Measurements from ENCODE around the gene ARAP3.

ARAP3 gene

GRCh38 chr5:141636413-141637122 is 45.5 kb downstream of the ARAP3 start, which contains the start of the genes HDAC3 and RELL2:
Gene HDAC3 (minus strand): TSS chr5:141636849. CDS start chr5:141636790, 59 bp downstream.
Gene RELL2 (plus strand): TSS chr5:141636997. CDS start chr5:141638226, 1,229 bp downstream.
- Mint-ChIP-seq H3K9me3 (no peaks in the 10 kb centered on the region), H3K4me3 (peak within 1 kb of the TSS; percentile 96), H3K4me1 (peaks cover 38% of the 10 kb centered on the region), H3K36me3 (ENCODE audit: low read depth) (peaks cover 24% of the 10 kb centered on the region), H3K27me3 (ENCODE audit: low read depth, poor library complexity) (peaks cover 19% of the 10 kb centered on the region), H3K27ac (no peak within 1 kb of the TSS)
- DNase-seq: peak; percentile 99
- TF ChIP-seq CTCF (IDR thresholded peaks at IDR 0.05): no peak

- TF ChIP-seq CTCF (IDR thresholded peaks at IDR 0.05): no peak
- no peak for DNase-seq
- Mint-ChIP-seq H3K36me3 (ENCODE audit: low read depth) (peaks cover 28% of the 10 kb centered on the region), H3K4me1 (peaks cover 34% of the 10 kb centered on the region), H3K27ac (no peak overlapping the region), H3K9me3 (no peaks in the 10 kb centered on the region), H3K27me3 (ENCODE audit: low read depth, poor library complexity) (peaks cover 19% of the 10 kb centered on the region), H3K4me3 (peak overlapping the region; percentile 96)
These were observed 46.0 kb downstream of the ARAP3 start for GRCh38 chr5:141636106-141636412.

GRCh38 chr5:141635646-141636045 is 46.4 kb downstream of the ARAP3 start:
- H3K36me3 Mint-ChIP-seq (ENCODE audit: low read depth): peaks cover 28% of the 10 kb centered on the region
- peaks cover 19% of the 10 kb centered on the region for H3K27me3 Mint-ChIP-seq (ENCODE audit: low read depth, poor library complexity)
- DNase-seq: no peak
- peaks cover 30% of the 10 kb centered on the region for H3K4me1 Mint-ChIP-seq
- no peak overlapping the region for H3K27ac Mint-ChIP-seq
- H3K4me3 Mint-ChIP-seq: peak overlapping the region; percentile 96
- H3K9me3 Mint-ChIP-seq: no peaks in the 10 kb centered on the region
- TF ChIP-seq CTCF (IDR thresholded peaks at IDR 0.05): no peak

- H3K9me3 Mint-ChIP-seq: no peaks in the 10 kb centered on the region
- peaks cover 19% of the 10 kb centered on the region for H3K27me3 Mint-ChIP-seq (ENCODE audit: low read depth, poor library complexity)
- H3K27ac Mint-ChIP-seq: no peak overlapping the region
- peaks cover 25% of the 10 kb centered on the region for H3K4me1 Mint-ChIP-seq
- TF ChIP-seq CTCF (IDR thresholded peaks at IDR 0.05): no peak
- DNase-seq: no peak
- H3K4me3 Mint-ChIP-seq: peak overlapping the region; percentile 96
- H3K36me3 Mint-ChIP-seq (ENCODE audit: low read depth): peaks cover 34% of the 10 kb centered on the region
These were observed 47.3 kb downstream of the ARAP3 start for GRCh38 chr5:141634720-141635119.

- peaks cover 14% of the 10 kb centered on the region for H3K27me3 Mint-ChIP-seq (ENCODE audit: low read depth, poor library complexity)
- no peaks in the 10 kb centered on the region for H3K9me3 Mint-ChIP-seq
- no peak for TF ChIP-seq CTCF (IDR thresholded peaks at IDR 0.05)
- peaks cover 41% of the 10 kb centered on the region for H3K36me3 Mint-ChIP-seq (ENCODE audit: low read depth)
- no peak for DNase-seq
- peaks cover 25% of the 10 kb centered on the region for H3K4me1 Mint-ChIP-seq
- no peak overlapping the region for H3K27ac Mint-ChIP-seq
- H3K4me3 Mint-ChIP-seq: no peak overlapping the region
These were observed 48.0 kb downstream of the ARAP3 start for GRCh38 chr5:141633871-141634561.
